8988T (cell line): Measurements from ENCODE around the gene GREB1L.

Experiments used
- DNase-seq: peaks from one replicate; pipeline ENCODE4 v3.0.0; 2011

GREB1L gene

DNA sequence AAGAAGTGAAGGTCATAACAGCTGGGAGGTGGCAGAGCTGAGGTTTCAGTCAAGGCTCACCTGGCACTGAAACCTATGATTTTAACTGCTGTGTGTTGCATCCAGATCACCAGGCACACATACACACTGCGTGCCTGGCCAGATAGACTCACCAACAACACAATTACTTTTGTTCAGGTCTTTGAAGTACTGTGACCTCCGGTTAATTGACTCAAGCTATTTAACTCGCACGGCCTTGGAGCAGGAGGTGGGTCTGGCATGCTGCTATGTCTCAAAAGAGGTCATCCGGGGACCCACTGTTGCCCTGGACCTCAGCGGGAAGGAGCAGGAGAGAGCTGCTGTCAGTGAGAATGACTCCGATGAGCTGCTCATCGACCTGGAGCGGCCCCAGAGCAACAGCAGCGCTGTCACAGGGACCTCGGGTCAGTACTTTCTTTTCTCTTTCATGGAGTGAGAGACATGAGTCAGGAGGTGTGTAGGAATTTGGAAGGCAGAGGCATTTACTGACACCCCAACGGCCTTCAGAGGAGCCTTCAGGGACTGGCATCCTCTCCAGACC lies 254.3 kb downstream of the GREB1L start:
- no peak for DNase-seq

DNA sequence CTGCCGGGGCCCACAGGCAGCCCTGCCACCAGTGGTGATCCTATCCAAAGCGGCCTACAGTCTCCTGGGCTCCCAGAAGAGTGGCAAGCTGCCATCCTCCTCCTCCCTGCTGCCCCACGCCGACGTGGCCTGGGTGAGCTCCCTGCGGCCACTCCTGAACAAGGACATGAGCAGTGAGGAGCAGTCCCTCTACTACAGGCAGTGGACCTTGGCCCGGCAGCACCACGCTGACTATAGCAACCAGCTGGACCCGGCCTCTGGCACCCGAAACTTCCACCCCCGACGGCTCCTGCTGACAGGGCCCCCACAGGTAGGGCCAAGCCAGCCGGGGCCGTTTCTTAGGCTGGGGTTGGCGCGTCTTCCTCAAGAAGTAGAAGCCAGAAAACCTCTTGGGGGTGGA lies 258.0 kb downstream of the GREB1L start:
- DNase-seq, result no peak

DNA sequence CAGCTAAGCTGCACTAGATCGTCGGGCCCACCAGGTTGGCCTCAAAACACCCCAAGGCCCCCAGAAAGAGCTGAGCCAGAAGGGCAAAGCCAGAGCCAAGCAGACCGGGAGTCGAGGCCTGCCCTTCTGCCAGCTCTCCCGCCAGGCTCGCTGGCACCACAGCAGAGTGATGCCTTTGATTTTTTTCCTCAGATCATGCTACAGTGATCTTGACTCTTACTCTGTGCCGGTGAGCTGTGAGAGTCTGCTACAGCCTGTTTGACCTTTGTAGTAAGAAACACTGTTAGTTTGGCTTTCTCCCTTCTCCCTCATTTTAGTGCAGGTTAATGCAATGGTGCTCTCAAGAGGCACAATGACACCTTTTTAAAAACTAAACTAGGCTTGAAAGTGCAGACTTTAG lies 260.6 kb downstream of the GREB1L start:
- no peak for DNase-seq

DNA sequence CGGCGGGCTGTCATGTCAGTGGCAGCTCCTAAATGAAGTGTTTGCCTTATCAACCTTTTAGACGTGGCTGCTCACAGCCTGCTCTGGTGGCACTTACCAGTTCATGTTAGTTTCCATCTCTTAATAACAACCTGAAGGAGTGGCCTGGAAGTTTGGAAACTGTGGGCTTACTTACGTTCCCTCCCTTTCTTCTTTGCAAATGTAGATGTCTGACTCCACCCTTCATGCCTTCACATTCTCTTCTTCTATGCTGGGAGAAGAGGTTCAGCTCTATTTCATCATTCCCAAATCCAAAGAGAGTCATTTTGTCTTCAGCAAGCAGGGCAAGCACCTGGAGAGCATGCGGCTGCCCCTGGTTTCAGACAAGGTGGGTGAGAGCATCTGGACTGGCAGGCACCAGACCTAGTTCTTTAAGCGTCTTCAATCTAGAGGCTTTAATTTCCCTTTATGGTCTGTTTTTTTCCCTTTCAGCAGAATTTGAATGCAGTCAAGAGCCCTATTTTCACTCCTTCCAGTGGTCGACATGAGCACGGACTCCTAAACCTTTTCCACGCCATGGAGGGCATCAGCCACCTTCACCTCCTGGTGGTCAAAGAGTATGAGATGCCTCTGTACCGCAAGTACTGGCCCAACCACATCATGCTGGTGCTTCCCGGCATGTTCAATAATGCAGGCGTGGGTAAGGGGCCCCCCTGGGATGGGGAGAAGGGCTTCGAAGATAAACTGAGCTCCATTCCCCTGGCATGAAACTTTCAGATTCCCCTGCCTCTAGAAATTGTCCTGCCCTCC lies 266.1 kb downstream of the GREB1L start:
- DNase-seq, result no peak

DNA sequence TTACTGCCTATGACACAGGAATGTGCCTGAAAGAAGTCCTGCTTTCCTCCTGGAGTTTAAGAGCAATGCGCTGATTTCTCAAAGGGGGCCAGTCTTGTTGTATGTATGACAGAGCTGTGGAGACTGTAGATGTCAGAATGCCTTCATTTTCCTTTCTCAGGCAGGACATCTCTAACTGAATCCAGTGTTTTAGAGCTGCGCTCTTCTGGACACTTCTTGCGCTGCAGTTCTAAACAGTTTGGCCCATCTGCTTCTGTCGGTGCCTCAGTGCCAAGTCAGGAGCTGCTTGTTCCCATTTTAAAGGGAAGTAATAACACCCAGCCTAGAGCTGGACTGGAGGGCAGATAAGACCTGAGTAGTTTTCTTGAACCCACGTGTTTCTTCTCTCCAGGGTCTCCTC lies 267.0 kb downstream of the GREB1L start:
- DNase-seq, result no peak

DNA sequence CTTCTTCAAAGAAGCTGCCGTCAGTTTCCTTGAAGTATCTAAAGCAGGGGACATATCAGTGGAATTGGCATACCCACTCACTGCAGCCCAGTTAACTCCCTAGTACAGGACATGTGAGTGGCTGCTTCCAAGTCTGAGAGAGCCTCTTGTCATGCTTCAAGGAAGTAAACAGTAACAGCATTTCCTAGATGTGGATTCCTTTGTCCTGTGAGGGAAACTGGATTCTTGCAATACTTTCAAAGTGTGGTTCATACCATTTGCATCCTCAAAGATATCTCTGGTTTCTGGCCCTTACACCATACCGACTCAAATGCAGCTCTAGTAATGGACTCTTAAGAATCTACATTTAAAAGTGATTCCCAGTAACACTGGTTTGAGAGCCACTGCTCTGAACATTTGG lies 271.3 kb downstream of the GREB1L start:
- DNase-seq, result no peak

DNA sequence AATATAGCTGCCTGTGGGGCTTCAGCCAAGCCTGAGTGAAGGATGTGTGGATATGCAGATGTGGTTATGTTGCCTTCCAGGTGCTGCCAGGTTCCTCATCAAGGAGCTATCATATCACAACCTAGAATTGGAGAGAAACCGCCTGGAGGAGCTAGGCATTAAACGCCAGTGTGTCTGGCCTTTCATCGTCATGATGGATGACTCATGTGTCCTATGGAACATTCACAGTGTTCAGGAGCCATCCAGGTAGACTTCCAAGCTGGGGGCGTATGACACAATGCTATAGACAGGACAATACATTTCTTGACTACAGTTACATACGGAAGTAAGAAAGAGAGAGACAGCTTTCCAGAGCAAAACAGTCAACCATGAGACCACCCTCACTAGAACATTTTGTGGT lies 271.7 kb downstream of the GREB1L start:
- no peak for DNase-seq

DNA sequence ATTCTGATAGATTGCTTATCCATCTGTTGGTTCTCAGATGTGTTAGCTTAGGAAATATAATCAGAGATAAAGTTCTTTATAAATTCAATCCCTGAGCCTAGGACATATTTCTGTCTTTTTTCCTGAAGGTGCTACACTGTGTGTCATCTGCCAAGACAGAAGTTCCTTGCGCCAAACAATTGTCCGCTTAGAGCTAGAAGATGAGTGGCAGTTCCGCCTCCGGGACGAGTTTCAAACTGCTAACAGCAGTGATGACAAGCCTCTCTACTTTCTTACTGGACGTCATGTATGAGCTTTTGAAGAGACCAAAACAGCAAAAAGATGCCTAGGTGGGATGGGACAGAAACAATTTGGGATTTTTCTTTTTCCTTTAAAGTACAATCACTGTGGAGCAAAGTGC lies 280.5 kb downstream of the GREB1L start:
- no peak for DNase-seq

DNA sequence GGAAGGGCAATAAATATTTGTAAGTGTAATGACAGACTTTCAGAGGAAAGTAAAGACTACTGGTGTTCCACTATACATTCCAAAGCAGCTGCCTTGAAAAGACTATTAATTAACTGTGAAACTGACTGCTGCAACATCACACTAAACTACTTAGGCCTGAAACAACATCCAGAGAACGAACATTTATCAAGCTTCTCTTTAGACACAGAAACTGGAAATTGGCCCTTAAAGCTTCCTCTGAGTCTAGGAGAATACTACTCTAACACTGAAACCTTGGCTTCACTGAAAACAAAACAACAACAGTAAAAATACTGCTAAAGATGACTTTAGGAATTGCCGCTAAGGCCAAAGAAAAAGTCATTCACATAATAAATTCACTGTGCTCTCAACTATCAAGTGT lies 283.9 kb downstream of the GREB1L start:
- no peak for DNase-seq

DNA sequence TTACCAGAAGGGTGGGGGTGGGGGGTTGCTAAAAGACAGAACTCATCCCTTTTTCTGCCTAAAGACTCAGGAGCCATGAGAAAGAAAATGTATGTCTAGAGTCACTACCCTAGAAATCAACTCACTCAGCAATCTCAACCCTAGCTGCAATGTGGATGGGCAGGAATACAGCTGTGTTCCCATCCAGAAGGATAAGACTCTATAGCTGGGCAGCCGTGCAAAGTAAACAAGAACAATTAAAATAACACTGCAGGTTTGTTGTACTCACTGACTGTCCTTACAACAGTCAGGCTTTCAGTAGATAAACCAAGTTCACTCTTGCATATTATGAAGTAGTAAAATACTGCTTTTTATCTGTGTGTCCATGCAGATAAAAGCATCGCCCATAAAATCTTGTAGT lies 284.4 kb downstream of the GREB1L start:
- no peak for DNase-seq

DNA sequence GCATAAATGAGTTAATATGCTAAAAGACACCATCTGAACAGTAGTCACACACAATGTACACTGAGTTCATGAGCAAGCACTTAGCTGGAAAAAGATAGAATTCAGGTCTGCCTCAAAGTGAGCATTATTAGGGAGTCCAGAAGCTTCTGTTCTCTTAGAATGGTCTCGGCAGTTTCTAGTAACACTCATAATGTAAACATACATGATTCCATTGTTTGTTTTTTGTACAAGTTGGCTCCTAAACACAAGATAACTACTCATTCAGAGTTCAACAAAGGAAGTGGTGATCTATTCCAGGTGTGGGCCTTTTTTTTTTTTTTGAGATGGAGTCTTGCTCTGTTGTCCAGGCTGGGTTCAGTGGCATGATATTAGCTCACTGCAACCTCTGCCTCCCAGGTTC lies 292.3 kb downstream of the GREB1L start:
- DNase-seq, result no peak

DNA sequence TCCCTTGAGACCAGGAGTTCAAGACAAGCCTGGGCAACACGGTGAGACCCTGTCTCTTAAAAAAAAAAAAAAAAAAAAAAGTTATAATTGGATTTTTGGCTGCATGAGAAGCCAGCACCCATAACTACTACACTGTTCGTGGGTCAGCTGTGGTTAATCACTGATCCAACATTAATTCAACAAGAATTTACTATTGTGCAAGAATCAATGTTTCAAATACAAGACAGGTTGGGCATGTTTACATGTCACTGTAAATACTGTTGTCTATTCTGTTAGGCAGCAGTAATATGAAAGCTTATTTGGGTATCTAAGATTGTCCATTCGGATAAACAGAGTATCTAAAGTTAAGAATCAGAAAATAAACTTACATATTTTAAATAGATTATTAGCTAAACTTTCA lies 296.2 kb downstream of the GREB1L start:
- no peak for DNase-seq

DNA sequence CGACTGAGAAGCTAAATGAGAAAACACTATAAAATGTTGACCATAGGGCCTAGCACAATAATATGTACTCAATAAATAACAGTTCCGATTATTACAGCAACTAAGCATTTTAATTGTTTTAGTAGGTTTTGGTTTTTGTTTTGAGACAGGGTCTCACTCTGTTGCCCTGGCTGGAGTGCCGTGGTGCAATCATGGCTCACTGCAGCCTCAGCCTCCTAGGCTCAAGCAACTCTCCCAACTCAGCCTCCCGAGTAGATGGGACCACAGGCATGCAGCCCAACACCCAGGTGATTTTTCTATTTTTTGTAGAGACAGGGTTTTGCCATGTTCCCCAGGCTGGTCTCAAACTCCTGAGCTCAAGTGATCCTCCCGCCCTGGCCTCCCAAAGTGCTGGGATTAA lies 304.4 kb downstream of the GREB1L start:
- DNase-seq, result no peak

DNA sequence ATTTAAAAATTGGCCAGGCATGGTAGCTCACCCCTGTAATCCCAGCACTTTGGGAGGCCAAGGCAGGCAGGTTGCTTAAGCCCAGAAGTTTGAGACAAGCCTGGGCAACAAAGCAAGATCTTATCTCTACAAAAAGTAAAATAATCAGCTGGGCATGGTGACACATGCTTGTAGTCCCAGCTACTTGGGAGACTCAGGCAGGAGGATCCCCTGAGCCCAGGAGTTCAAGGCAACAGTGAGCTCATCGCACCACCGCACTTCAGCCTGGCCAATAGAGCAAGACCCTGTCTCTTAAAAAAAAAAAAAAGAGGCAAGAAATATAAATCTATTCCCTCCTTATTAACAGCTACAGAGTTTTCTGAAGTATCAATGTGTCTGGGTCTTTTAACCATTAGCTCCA lies 306.6 kb downstream of the GREB1L start:
- no peak for DNase-seq

DNA sequence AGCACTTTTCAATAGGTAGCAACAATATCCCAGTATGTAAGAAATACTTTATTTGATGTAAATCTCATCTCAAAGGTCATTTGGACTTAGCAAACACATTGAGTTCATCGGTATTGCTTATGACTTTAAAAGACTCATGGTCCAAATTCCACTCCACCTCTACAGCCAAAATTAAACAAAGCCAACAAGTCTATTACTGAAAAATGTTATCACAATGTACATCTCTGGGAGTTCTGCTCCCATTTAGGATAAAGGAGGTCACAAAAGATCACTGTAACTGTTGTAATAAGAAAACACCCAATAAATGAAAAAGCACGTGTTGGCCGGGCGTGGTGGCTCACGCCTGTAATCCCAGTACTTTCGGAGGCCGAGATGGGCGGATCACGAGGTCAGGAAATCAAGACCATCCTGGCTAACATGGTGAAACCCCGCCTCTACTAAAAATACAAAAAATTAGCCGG lies 308.5 kb downstream of the GREB1L start:
- no peak for DNase-seq

DNA sequence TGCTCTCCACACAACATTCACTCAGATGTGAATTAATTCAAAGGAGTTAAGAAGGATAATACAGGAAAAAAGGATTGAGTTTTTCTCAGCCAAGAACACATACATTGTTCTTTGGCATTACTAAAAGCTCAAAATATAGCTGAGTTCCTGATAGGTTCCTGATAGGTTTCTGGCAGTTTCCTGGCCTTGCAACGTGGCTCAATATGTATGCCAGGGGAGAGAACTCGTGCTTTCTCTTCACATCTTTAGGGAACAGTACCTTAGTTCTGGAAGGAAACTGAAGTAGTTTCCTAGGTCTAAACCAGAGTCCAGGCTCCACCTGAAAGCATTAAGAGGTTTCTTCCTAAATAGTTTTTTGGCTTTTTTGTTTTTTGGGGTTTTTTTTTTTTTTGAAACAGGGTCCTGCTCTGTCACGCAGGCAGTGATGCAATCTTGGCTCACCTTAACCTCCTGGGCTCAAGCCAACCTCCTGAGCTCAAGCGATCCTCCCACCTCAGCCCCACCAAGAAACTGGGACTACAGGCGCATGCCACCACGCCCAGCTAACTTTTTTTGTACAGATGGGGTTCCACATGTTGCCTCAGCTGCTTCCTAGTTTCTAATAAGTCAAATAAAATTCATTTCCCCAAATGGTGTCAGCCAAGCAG lies 315.7 kb downstream of the GREB1L start:
- DNase-seq, result no peak

DNA sequence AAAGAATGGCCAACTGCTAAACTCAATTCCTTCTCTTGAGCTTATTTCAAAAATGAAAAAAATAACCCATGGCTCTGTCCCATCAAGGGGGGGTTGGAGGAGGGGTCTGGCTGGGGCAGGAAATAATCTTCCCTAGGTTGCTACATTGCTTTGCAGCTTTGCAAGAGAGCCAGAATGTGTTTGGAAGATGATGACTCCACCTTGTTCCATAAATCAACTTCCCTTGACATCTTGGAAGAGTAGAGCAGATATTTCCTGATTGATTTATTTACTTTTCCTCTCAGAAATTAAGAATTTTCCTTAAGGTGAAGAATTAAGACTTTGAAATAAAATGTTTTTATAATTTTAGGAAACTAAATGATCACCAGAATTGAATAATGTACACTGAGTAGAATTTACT lies 317.2 kb downstream of the GREB1L start:
- DNase-seq, result no peak

DNA sequence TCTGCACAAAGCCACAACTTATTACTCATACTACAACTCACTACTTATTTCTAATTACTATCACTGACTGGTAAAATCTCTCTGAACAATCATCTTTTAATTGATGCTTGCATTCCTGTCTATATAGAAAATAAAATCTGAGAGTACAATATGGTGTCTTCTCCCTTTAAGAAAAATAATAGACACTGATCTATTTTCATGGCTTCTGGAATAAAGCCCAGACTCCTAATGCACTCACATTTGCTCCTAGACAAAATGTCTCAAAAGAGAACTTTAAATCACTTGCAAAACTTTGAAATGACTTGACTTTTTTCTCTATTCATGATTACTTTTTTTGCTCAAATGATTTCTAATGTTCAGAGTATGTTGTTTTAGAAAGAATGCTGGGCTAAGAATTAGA lies 329.7 kb downstream of the GREB1L start:
- DNase-seq, result no peak
